Vagina (tissue), 2 donors: ENCODE results near the gene GREB1.
A peak's percentile ranks its signal among the peaks of the same experiment; 100 is the strongest.

Experiments used
- POLR2AphosphoS5 ChIP-seq, 2 donors: sonication (generic); formaldehyde crosslinking; IDR thresholded peaks; one replicate each; pipeline ENCODE4 v1.9.0; 2017; ENCODE audit warnings: antibody characterized with exemption in 2 of 2, mild to moderate bottlenecking in 2 of 2, low read depth in 1 of 2; ENCODE audit not compliant: insufficient read depth in 1 of 2
- TF ChIP-seq, protein P1 (sequence below), 3 experiments: fragments of 450-650 bp in 2 of 3; fragments of 200-600 bp in 1 of 3; sonication (generic) in 1 of 3; IDR thresholded peaks; one replicate each; pipeline ENCODE4 v1.5.1; 2017 to 2019; ENCODE audit warnings: antibody characterized with exemption in 3 of 3, mild to moderate bottlenecking in 2 of 3, moderate library complexity in 2 of 3

- TF ChIP-seq, protein P1, sequence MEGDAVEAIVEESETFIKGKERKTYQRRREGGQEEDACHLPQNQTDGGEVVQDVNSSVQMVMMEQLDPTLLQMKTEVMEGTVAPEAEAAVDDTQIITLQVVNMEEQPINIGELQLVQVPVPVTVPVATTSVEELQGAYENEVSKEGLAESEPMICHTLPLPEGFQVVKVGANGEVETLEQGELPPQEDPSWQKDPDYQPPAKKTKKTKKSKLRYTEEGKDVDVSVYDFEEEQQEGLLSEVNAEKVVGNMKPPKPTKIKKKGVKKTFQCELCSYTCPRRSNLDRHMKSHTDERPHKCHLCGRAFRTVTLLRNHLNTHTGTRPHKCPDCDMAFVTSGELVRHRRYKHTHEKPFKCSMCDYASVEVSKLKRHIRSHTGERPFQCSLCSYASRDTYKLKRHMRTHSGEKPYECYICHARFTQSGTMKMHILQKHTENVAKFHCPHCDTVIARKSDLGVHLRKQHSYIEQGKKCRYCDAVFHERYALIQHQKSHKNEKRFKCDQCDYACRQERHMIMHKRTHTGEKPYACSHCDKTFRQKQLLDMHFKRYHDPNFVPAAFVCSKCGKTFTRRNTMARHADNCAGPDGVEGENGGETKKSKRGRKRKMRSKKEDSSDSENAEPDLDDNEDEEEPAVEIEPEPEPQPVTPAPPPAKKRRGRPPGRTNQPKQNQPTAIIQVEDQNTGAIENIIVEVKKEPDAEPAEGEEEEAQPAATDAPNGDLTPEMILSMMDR (IDR thresholded peaks at IDR 0.05) = peak in 2 of 3 experiments; percentile 47 to 48
- no peak for TF ChIP-seq POLR2AphosphoS5 (IDR thresholded peaks at IDR 0.05; ENCODE audit: insufficient read depth in 1 of 2, low read depth in 1 of 2)
These were observed 148.1 kb downstream of the GREB1 start for GRCh38 chr2:11681722-11682589.
